Activated CD4-positive, alpha-beta T cell treated with anti-CD3 and anti-CD28 coated beads for 48 hours (primary cell): ENCODE results near the gene MBNL1.

Source experiments
- DNase-seq: peaks from one replicate; pipeline ENCODE4 v3.0.0-alpha.2; 2020

MBNL1 gene

DNA sequence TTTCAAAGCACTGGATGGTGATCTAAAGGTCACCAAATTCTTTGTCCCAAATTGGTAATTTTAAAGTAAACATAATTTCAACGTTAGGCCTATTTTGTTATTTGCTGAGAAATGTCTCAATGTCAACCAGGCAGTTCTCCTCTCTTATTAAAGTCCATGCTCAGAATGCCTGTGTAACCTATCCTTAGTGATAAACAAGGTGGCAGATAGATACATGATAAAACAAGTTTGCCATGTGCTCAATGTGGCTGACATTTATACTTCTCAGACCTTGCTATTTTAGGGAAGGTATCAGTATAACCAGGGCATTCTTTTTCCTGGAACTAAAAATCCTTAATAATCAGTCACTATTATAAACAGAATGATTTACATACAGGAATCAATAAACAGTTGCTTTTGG lies 8.5 kb downstream of the MBNL1 start:
- no peak for DNase-seq

DNA sequence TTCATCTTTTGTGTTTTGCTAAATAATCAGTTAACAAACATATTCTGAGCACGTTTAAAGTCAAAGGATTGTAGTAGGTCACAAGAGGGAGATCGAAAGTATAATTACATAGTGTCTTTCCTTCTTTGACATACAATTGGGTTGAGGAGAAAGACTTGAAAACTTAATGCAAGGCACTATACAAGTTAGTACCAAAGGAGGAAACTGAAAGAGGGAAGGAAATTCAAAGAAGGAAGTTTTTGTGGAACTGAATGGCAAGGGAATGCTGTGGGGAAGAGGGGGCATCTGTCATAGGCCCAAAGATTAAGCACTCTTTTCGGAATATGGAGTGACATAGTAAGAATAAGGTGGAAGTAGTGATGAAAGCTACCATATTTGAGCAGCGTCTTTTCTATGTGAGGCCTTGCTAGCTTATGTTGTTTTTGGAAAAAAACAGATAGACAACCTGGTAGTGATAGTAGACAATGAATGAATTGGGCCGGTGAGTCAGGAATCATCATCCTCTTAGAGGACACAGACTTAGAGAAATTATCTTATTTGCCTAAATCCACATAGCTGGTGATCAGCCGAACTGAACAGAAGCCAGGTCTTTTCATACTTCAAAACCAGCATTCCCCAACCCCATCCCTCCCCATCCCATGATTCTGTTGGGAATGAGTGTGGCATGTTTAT lies 10.2 kb downstream of the MBNL1 start:
- DNase-seq = peak; percentile 30

DNA sequence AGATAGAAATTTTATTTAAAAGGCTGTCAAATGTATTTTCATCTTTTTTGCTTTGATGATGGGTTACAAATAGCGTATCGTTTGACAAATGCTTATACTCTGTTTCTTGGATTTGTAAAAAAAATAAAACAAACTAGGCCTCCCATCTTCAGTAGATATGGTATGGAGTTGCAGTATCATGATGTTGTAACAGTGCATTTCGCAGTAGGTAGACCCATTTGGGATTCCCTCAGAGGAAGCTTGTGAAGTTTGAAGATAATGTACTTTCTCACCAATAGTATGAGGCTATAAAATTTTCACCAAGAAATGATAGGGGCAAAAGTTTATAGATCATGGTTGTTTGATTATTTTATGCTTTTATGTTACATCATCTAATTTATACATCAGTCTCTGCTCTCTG lies 10.8 kb downstream of the MBNL1 start:
- DNase-seq = no peak

DNA sequence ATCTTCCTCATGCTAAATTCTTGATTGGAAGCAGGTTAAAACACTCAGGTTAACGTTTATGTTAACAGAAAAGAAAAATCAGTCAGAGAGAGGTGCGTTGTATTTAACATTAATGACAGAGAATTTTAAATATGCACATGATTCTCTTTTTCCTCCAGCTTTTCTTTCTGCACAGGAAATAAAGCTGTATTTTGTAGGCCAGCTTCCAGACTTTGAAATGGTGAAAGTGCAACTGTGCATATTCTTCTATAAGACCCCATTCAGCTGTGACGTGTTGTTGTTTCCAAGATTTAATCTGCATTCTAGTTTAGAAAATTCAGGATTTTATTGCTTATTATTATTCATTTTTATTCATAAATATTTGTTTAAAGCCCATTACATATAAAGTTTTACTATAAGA lies 11.8 kb downstream of the MBNL1 start:
- no peak for DNase-seq

DNA sequence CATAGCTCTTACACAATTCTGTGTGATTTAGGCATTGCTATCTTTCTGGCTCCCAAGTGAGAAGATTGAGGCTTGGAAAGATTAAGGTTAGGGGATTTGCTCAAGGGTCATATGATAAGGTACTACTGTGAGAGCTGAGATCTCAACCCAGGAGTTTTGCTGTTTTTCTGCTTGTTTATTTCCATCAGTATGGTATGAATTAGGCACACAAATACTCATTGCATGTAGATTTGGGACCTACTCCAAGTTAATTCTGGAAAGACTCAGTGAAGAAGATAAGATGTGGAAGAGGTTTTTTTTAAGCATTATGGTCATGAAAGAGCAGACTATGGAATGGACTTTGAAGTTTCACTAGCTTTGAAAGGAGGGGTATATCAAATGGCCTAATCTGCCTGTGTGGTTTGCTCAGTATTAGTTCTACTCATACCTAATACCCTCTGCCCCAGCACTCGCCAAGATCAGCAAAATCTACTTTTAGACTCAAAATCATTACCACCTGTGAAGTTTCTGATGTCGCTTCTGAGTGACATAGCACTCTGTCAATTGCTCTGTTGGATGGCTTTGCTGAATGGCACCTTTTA lies 12.5 kb downstream of the MBNL1 start:
- no peak for DNase-seq

DNA sequence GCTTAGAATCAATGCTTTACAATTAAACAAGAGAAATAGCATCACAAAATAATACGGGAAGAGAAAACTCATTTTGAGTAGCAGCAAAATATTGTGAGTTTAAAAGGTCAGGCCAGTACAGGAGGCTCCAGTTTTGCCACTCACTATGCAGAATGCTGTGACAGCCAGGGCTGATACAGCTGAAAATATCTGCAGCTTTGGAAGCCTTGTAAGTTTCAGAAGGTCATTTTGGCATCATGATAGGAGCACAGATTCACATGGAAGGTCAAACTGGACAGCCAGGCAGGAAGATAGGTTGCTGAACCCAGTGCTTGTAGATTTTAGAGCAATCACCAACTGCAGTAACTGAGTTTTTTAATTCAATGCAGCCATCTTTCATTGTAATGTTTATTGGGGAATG lies 14.1 kb downstream of the MBNL1 start:
- no peak for DNase-seq

DNA sequence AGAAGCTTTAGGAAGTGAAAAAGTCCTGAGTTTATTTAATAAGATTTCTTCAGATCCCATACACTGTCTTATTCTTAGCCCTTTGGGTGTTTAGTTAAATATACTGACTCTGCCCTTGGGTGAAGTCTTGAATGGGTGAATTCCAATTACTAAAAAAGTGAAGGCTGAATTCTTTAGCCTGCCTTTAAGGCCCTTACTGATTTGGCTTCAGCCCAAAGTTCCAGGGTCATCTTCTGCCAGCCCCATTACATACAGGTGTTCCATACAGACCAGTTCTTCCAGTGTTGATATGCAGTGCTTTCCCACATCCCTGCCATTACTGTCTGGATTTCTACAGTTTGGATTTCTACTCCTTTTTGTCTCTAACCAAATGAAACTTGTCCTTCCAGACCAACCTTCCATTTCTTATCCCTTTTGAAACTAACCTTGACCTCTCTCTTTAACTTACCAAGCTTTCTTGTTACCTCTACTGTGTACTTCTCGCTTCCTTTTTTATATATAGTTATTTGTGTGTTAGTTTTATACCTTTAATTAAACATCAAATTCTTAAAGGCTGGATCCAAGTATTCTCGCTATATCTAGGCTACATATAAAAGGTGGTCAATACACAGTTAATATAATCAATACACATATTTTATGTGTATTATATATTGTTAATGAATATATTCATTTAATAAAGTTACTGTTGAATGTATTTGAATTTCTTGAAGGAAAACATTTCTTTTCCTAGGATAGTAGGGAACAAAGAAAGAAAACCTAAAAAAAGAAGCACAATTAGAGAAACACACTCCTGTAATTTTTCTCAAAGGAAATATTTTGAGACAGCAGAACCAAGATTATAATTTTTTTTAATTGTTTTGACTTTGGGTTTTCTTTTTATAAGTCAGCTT lies 15.0 kb downstream of the MBNL1 start:
- no peak for DNase-seq

DNA sequence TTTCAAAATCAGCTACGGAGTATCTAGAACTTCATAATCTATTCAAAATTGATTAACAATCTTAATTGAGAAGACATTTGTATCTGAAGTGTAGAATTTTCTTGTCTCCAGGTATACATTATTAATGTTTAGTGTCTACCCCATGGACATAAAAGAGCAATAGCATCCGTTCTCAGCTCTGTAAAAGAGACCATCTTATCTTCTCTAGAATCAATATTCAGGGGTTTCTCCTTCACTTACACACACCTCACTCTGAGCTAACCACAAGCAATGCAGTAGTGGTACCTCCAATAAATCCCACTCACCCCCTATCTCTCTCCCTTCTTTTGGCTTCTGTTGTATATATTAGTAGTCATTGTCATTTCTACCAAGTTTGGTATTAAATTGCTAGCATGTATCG lies 16.2 kb downstream of the MBNL1 start:
- no peak for DNase-seq

DNA sequence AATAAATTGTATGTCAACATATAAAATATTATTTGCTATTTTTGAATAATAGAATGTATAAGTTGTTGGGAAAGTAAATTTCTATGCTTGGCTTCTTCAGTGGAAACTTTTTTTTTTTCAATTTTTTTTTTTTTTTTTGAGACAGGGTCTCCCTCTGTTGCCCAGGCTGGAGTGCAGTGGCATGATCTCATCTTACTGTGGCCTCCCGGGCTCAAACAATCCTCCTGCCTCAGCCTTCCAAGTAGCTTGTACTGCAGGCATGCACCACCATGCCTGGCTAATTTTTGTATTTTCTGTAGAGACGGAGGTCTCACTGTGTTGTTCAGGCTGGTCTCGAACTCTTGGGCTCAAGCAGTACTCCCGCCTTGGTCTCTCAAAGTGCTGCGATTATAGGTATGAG lies 16.8 kb downstream of the MBNL1 start:
- DNase-seq = no peak

DNA sequence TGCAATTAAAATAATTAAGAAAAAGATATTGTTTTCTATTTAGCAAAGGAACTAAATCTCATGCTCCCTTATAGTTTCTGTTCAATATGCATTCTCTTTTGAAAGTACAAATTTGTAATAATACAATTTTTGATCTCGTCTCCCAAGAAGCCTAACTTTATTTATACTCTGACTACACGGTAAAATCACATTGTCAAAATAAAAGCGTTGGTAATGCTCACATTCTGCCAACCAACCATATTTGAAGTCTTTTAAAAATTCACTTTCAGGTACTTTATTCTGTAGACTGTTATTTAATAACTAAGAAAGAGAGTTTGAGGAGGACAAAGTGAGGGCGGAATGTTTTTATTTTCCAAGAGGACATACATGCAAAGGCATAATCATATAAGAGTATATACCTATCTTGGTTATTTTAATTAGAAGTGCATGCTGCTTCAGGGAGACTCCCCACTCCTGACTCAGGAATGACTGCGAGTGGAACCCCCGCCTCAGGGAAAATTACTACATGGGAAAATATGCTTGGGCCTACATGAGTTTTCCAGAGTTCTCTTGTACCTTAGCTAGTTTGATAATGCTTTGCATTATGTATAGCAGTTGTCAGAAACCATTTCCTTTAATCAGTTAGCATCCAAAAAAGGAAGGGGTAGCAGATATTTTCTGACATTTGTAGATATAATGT lies 19.3 kb downstream of the MBNL1 start:
- no peak for DNase-seq

DNA sequence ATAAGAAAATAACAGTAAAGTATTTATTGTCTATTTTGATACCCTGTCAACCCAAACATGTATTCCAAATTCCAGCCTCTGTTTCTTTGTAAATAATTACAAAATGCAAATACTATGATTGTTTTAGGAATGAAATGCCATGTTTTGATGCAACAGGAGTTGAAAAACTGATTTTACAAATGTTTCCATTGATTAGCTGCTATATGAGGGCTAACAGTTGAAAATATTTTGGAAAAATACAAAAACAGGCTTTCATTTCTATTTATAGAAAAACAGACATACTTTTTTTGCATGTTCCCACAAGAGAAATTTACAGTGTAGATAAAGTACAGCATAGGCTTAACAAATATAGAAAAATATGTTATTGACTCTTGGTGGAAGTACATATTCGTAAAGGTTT lies 20.0 kb downstream of the MBNL1 start:
- no peak for DNase-seq

DNA sequence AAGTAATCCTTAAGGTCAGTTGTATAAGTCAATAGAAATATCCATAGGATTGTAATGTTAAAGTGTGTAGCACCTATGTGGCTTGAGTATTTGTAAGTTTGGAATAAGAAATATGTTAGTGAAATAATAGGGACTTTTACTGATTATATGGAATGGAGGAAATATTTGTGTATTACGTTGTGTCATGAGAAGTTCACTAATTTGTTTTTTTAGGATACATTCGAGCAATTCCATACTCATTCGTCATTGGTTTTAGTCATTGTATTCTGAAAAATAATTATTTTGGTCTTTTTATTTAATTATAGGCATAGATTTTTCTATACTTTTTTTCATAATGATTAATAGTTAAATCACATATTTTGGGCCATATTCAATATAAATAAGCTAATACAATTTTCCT lies 21.0 kb downstream of the MBNL1 start:
- no peak for DNase-seq

DNA sequence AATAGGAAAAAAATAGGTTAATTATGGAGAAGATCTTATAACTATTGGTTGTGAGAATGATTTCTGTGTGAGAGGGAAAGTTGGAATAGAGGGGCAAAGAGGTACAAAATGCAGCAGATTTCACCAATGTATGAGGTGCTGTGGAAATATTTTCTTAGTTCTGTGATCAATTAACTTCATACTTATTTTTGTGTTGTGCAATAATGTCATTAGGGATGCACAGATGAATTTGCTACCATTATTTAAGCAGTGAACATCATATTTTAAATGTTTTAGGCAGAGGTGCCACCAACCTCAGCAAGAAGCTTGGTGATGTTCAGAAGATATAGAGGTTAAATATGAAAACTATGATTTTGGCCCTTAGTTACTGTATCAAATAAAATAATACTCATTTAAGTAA lies 21.6 kb downstream of the MBNL1 start:
- DNase-seq = no peak

DNA sequence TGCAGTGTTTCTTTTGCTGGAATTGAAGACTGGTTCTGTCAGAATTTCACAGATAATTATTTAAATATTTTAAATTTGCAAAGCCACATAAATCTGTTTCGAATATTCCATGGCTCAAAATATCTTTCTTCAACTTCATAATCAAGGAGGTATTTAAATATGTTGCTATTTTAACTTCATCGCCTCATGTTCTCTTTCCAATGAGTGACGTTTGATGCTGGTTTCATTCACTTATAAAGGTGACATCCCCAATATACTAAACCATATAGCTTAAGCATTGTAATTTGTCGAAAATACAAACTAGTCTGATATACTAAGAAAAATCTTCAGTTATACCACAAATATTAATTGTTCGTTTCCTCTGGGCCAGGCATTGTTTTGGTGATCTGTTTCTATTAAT lies 22.5 kb downstream of the MBNL1 start:
- DNase-seq = no peak

DNA sequence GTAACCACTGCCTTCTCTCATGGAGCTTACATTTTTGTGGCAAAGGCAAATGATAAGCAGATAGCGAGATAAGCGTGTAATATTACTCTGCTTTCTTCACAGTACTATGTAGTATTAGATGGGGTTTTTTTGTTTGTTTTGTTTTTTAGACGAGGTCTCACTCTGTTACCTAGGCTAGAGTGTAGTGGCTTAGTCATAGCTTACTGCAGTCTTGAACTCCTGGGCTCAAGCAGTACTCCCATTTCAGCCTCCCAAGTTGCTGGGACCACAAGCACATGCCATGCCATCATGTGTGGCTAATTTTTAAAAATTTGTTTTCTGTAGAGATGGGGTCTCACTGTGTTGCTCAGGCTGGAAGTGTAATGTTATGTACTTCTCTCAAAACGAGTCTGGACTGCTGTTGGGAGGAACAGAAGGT lies 22.9 kb downstream of the MBNL1 start:
- no peak for DNase-seq

DNA sequence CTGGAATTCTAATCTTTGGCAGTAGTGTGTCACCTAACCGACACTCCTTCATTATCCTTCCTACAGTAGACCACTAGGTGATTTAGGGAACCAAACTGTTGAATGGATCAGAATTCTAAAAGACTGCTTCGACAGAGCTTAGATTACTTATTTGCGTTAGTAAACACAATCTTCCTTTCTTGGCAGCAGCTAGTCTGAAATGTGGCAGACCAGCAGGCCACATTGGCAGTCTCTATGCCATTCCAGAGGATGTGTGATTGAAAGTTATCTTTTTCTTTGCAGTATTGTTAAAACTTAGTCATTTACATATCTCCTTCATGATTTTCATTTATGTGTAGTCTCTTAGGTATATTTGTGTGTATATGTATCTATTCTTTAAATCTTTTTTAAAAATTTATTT lies 23.6 kb downstream of the MBNL1 start:
- no peak for DNase-seq

DNA sequence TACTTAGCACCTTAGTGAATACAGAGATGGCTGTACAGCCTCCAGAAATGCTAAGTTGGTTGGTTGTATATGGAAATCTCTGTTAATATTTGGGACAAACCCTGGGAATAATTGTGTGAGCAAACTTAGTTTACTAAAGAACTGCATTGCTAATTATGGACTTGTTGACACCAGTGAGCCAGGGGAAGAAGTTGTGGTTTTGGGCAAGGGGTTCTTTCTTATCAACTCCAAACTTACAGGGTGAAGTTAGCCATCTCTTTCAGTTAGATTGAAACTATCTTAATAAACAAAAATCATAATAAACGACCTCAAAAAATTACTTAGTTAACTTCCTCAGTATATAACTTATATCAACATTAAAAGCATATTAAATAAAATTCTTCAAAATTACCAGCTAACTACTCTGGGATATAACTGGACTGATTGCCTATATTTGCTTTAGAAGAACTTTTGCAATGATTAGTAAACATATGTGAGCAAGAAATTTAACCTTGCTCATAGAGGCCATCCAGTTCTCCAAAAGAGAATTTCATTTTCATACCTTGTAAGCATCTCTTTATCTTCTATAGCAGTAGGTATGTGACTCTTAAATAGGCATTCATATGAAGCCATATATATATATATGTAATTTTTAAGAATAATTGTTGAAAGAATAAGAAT lies 24.7 kb downstream of the MBNL1 start:
- DNase-seq = no peak

DNA sequence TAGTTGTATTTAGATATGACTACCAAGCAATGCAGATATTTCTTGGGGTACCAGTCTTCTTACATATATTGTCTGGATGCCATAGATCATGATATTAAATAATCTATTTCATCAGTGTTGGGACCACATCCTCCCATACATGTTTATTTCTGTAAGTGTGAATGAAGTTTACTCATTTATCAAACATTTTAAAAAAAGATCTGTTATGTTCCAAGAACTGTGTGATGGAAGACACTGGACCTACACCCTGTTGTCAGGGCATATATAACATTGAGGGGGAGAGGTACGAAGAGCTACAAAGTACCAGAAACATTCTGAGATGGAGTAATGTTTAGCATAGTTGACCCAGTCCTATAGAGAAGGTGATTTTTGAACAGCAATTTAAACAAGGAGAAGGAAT lies 26.6 kb downstream of the MBNL1 start:
- DNase-seq = no peak

DNA sequence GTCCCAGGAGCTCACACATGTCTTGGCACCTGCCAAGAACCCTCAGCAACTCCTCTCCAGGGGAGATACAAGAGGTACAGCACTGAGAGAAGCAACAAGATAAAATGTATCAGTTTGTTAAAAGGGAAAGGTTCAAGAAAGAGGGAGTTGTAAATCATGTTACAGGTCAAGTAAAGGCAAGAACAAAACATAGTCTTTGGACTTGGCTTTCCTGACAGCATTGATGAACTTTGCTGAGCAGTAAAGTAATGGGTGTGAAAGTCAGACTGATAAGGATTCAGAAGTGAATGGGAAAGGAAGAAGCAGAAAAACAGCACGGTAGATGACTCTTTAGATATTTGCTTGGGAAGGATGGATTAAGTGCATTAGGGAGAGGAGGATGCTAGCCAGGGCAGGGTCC lies 27.1 kb downstream of the MBNL1 start:
- no peak for DNase-seq

DNA sequence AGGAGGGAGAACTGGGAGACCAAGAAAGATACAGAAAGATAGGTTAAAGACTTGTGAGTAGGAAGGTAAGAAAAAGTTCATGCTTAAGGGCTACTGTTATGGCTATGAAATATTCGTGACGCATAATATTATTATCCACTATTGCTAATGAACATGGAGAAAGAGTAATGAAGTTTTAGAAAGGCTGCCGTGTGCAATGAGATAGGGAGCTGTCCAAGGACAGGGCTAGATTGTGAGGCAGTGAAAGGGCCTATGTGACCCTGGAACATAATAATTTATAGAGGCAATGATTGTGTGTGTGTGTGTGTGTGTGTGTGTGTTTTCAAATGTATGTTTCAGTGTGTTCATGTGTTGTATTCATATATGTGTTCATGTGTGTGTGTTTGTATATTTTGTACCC lies 27.7 kb downstream of the MBNL1 start:
- DNase-seq = no peak

DNA sequence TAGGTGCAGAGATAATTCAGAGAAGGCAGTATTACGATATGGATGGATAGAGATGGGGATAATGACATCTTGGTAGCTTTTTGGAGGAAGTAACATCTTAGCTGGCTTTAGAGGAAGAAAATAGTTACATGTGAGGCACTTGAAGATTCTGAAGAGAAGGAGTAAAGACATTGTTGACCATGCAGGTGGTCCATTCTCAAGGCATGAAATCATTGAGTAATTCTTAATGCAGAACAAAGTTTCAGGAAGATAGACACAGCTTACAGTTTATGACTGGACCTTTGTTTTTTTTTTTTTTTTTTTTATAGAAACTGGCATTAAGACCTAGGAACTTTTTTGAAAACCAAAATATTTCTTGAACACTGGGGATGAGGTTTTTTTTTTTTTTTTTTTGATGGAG lies 28.2 kb downstream of the MBNL1 start:
- DNase-seq = no peak

DNA sequence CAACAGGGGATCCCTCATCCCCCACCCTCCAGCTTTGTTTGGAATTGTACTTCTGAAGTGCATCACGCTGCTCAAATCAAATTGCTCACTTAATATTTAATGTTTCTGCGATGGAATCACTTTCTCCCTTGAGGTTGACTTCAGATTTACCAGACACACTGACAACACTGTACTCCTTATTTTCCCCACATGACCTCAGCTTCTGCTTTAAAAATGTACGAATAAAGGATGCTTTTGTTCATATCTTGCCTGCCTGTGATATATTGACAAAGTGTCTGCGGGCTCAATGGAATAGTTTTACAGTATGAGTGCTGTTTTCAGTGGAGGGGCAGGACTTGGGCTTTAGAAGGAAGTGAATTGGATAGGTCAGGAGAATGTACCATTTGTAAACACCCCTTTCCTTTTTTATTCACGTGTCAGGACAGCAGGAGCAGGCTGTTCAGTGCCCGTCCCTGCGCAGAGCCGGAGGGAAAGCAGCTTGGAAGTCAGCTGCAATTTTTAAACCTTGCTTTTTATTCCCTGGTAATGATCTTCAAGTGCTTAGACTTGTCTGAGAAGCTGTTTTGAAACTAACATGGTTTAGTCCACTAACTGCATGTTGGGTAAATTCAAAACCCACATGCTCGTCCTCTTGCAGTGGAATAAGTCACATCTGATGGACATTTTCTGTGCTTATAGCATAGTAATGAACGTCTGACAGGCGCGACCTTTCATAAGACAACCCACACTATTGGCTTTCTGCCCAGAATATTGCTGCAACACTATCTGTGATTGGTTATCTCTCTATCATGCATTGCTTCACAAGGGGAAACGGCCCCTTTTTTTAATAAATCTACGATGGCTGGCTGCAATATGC lies 29.9 kb downstream of the MBNL1 start:
- peak; percentile 69 for DNase-seq
